NOMO-1 treated with dmso at 0.1 percent for 144 hours (cell line): Measurements from ENCODE around the gene FGD5.
A peak's percentile ranks its signal among the peaks of the same experiment; 100 is the strongest.

Experiments used
- DNase-seq: peaks from one replicate; lab custom pipeline; 2025; ENCODE audit not compliant: unreplicated experiment; lab: John Stamatoyannopoulos, UW

FGD5 gene

DNA sequence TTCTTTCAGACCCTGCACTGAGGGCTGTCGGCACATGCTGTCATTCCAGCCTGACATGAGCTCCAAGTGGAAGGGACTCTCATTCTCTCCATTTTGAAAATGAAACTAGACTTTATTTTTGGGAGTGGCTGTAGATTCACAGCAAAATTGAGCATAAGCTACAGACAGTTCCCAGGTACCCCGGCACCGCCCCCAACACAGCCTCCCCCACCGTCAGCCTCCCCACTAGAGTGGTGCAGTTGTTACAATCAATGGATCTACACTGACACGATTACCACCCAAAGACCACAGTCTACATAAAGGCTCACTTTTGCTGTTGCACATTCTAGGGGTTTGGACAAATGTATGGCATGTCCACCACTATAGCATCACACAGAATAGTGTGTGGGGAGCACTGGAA, 29.5 kb upstream of the FGD5 start:
- DNase-seq = no peak

DNA sequence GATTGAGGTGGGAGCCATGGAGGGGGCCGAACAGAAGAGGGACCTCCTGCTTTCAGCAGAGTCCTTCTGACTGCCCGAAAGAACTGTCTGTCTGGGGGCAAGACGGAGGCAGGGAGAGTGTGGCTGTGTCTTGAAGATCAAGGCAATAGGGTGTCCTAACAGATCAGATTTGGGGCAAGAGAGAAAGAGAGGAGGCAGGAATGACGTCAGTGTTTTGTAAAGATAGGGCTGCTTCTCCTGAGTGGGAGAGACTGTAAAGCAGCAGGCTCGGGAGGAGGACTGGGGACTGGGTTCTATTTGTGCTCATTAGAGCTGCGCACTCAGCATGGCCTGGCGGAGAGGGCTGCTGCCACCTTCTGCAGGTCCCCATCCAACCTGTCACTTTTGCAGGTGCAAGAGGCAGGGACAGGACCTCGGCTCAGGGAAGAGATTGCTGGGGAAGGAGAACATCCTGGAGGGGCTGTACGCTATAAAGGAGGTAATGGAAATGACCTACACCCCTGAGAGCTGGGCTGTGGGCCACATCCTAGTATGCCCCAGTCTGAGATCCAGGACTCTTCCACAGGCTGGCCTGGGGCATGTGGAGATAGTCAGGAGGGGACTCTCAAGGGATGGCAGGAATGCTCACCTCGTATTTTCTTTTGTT, 29.0 kb upstream of the FGD5 start:
- no peak for DNase-seq

DNA sequence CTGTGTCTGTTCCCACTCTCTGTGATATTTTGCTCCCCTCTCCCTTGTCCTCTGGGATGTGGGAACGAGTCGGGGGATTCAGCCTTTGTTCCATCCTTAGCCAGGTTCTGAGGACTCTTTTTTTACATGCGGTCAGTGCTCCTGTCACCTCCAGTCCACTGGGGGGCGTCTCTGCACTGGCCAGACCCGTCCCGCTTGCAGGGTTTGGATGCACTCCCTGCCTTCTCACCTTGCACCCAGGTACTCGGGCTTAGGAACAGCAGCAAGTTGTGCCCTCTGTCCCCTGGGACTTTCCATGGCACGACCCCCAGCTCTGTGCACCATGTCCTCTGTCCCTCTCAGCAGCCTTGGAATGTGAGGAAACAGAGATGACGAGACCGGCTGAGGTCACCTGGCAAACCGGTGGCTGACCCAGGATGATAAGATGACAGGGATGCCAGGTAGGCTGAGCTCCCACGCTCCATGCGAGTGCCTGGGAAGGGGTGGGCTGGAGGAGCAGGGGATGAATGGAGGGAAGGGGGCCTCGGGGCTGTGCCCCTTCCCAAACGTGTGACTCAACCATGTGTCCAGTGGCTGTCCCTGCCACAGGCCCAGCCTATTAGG, 27.3 kb upstream of the FGD5 start:
- DNase-seq = peak; percentile 27

DNA sequence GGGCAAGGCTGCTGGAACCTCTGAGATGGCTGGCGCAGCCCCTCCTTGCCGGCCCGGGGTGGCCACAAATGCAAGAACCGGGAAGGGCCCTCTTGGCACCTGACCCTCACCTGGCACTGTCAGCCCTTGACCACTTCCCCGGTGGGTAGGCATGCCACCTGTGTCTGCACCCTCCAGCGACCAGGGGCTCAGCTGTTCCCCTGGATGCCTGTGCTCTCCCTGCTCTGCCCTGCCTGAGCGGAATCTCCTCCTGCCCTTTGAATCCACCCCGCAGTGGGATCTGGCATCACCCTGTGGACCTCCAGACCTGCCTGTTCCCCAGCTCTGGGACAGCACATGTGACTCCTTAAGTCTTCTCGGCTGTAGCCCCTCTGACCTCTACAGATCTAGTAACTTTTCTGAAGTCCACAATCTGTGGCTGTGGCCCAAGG, 26.1 kb upstream of the FGD5 start:
- no peak for DNase-seq

DNA sequence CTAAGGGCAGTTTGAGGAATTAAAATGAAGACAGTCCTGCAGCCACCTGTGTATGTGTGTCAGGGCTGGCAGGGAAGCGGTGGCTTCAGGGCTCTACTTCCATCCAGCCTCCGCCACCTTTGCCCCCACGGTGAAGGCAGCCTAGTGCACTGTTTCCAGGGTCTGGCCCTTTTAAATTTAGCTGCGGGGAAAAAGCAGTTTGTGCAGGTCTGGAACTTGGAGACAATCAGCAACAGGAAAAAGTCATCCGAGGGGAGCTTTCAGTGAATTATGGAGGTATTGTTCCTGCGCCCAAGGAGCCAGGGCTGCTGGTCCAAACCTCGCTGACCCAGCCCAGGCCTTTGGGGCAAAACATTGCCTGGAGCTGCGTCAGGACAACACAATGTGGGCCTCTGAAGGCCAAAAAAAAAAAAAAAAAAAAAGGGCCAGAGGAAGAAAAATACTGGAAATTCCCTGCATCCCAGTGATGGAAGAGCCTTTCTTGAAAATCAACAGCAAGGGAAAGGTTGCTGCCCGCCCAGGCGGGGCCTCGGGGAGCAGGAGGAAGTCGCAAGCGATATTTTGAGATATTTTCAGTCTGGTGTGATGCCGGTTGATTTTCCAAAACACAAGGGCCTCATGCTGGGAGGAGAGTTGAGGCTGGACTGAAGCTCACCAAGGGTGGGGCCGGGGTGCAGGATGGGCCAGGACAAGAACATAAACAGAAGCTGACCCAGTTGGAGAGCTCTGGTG, 25.5 kb upstream of the FGD5 start:
- DNase-seq = no peak

DNA sequence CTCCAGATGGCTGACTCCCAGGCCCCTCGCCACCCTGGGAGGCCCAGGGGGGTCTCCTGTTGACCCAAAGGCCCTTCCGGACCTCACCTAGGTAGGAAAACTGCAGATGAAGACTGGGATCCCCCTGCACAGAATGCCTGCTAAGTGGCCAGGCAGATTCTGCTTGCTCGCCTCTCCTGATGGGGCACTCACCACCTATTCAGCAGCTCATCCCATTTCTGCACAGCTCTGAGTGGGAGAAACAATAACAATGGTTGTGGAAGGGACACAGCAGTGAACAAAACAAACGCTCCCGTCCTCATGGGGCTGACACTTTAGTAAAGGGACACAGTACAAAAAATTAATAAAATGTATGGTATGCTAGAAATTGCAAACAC, 24.9 kb upstream of the FGD5 start:
- DNase-seq = no peak

DNA sequence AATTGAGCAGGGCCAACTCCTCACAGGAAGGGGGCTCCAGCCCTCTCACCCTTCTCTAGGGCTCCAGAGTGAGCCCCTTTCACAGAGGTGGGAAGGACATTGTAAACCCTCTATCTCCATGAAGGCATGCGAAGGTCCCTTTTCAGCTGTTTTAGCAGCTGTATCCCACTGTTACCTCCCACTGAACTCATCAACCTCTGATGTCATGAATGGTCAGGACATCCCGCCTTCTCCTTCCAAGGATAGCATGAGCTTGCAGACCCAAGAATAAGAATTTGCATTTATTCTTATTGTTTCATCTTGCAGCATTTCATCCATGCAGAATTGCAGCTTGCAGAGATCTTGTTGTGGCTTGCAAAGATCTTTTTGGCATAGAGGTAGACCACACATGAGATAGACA, 24.3 kb upstream of the FGD5 start:
- no peak for DNase-seq

DNA sequence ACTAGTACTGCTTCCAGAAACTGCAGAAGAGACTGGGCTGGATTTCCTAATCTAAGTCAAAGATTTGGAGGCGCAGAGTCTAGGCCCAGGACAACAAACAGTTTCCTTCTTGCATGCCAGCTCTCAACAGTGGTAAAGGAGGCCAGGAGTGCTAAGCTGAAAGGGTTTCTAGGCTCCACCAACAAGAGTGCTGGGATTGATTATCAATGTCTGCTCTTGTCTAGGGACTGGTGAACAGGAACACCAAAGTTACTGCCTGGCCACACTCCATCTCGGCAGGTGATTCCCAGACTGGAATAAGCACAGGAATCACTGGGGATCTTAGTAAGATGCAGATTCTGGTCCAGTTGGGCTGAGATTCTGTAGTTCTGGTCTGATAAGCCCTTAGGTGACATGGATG, 22.8 kb upstream of the FGD5 start:
- DNase-seq = no peak

DNA sequence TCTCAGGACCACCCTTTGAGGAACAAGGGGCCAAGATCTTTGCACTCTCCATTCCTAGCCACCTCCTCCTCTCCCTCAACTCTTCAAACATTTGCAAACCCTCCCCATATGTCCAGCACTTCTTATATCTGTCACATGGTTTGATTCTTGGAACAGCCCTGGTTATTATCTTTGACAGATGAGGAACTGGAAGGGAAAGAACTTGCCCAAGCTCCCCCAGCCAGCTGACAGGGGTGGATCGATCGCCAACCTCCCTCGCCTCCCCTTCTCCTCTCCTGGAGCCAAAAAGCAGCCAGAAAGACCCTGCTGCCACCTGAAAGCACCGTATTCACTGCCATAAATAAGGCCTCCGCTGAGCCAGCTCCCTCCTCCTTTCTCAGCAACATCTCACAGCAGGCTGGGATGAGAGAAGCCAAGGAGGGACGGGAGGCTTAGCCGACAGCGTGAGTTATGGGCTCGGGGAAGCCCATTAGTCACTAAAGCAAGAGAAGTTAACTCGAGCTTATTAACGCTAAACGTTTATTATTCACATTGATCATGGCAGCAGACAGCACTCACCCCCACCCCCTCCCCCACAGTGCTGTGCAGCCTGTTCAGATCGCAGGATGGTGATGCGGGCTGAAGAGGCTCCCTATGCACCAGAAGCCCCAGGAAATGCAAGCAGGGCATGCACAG, 22.2 kb upstream of the FGD5 start:
- no peak for DNase-seq

DNA sequence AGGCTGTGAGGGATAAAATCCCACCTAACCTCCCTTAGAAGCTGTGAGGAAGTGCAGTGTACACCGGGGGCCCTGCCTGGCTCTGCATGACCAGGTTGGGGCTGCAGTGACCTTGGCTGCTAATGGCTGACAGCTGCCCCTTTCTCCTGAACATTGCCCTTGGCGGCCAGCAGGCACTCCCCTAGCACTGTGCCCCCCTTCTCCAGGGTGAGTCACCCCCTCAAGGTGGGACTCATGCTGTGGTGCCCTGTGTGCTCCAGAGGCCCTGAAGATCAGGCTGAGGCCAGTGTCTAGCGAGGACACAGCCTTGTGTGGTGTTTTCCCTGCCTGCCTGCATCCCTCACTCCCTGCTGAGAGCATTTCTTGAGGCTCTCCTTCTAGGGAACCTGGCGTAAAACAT, 21.0 kb upstream of the FGD5 start:
- DNase-seq = no peak

DNA sequence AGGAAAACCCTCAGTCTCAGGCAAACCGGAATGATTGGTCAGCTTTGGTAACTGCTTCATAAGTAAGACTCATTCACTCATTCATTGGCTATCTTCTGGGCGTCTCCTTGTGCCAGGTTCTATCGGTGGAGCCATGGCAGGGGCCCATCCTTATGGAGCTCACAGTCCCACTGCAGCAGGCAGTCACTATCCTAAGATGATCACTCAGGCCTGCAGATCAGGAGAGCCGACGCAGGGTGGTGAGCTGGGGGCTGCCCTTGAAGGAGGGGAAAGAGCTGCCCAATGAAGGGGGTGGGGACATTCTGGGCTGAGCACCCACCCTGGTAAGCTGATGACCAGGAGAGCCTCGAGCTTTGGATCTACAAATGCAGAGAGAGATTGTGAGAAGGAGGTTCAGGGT, 20.5 kb upstream of the FGD5 start:
- no peak for DNase-seq

DNA sequence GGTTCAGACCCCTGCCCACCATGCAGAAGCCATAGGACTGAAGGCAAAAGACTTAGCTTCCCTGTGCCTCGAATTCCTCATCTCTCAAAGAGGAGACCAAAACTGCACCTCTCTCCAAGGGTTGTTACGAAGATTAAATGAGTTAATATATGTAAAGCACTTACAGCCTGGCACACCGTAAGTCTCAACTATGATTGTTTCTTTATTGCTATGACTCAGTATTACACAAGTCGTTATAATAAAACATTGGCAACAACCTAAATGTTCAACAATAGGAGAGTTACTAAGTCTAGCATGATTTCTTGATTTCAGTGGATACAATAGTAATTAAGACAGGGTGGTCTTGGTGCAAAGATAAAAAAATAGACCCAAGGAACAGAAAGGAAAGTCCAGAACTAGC, 19.6 kb upstream of the FGD5 start:
- DNase-seq = no peak

DNA sequence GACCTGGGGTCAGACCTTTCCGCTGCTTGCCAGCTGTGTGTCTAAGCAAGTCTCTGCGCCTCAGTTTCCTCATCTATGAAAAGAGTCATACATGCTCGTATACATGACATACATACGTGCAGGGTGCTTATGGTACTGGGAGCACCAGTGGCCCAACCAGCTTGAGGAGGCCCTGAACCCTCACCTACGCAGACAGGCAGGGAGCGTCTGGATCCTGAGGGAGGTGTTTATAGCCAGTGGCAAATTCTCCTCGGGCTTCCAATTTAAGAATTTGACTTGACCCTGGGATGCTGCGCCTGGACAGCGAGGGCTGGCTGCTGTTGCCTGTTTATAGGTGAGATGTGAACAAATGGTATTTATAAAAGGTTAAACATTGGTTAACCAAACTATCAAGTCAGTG, 17.7 kb upstream of the FGD5 start:
- no peak for DNase-seq

DNA sequence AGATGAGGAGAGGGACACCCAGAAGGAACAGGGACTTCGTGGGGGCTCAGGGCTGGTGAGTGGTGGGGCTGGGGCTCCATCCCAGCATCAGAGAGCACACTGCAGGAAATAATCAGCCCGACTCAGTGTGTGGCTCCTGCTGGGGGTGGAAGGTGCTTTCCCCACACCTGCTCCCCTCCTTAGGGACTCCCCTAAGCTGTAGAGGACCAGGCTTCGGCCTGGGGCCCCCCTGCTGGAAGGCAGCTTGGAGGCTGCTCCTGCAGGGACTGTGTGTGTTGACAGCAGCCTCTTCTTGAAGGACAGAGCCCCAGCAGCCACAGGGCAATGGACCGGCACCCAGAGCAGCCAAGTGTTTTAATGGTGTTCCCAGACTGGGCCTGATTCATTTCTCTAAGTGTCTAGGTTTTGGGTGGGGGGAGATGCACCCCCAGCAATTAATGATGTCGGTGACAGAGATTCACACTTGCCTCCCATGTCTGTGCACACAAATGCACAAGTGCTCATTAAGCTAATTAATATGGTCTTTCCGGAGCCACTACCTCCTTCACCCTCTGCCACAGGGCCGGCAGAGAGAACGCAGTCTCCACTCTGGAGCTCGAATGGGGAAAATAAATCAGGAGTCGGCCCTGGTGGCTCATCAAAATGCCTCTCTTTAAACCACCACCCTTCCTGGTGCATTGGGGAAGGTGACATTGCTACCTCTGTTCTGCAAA, 16.9 kb upstream of the FGD5 start:
- DNase-seq = no peak

DNA sequence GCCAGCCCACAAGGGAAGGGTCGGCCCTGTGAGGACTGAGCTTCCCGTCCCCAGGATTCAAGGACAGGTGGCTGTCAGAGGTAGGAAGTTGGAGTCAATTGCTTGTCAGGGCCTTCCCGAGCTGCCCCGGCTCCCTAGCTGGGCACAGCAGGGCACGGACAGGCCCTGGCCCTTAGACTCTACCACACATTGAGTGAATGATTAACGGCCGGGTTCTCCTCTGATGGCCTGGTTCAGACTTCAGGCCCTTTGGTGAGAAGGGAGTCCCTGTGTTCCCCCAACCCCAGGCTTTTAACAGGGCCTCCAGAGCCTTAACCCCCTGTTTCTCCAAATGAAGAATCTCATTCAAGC, 16.4 kb upstream of the FGD5 start:
- DNase-seq = no peak

DNA sequence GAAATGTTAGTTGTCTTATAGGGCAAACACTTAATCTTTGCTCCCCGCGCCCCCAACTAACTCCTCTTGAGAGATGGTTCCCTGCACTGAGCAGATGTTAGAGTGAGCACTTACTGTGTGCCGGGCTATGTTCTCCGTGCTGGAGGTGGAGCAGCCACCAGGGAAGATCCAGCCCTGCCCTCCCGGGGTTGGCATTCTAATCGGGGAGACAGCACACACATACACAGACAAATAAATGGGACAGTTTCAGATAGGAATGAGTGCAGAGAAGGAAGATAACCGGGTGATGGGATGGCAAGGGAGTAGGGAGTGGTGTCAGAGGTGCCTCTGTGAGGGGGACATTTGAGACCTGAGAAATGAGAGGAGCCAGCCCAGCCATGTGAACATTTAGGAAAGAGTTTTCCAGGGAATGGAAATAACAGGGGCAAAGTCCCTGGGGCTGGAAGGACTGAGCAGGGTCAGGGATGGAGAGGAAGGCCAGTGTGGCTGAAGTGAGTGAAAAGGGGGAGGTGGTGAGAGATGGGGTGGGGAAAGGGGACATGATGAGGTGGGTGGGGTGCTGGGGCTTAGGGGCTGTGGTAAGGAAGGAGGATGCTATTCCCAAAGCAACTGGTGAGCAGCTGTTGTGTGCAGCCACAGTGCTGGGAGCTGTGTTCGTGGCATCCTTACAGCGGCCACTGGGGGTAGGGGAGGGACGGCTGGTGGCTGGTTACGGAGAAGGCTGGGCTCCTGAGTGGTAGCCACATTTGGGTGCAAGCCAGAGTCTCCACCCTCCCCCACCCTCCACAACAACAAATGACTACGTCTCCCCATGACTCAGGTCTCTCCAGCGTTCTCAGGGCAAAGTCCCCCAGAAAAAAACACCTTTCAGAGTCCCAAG, 15.4 kb upstream of the FGD5 start:
- no peak for DNase-seq

DNA sequence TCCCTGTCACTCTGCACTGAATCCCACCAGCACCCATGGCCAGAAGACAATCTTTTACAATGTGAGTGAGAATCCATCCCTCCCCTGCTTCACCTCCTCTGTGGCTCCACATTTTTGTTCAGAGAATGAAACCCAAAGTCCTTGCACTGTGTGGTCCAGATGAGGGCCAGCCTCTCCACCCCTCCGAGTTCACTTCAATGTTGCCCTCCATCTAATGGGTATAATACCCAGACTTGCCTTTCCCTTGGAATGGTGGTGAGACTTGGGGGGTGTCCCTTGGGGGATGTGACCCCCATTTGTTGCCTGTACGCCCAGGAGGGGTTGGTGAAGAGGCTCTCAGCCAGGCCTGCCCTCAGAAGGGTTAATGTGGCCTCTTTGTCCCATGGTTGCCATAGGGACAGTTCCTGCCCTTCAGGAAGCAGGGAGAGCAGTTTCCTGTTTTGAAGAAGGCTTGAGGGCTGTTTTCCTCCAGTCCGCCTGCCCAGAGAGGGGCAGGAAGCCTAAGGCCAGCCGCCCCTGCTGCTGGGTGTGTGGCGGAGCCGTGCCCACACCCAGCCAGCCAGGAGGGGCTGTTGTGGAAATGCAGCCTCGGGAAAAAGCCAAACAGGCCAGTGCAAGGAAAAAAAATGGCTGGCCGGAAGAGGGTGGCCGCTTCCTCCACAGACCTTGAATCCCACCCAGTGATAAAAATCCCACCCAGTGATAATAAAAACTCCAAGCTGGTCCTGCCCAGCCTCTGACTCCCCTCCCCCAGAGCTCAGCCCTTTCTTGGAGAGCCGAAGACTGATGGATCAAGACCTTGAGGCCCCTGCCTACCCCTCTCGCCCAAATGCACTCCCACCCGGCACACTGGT, 14.6 kb upstream of the FGD5 start:
- DNase-seq = no peak

DNA sequence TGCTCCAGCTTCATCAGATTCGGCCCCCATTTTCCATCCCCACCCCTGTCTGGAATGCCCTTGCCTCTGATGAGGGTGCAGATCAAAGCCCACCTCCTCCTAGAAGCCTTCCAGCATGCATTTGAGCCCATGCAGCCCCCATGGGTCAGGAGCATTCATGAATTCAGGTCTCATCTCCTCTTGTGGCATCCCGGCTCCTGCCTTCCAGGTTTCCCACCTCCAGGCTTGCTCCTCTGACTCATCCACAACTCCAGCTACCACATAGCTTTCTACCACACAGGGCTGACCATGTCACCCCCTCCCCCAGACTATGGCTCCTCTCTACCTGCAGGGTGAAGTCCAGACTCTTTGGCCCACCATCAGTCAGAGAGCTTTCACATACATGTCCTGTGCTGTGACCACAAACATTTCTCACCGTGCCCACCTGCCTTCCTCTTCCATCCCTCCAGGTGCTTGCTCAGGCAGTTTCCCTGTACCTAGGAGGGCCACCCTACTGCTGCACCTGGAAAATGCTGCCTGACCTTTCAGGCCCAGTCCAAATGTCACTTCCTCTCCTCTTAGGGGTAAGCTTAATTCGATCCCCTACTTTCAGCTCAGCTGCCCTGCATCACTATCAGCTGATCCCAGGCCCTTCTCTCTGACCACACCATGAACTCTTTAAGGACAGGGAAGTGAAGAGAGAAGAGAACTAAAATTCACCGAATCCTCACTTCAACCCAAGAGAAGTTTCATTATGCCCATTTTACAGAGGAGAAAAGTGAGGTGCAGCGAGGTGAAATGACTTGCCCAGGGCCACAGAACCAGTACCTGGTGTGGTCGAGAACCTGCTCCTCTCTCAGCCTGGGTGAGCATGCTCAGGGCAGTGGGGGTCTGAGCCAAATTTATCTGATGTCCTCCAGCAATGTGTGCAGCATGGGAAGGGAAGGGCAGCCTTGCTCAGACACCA, 13.7 kb upstream of the FGD5 start:
- no peak for DNase-seq
